ENCODE data around the gene PTPRJ.
"Not testable (repeated sequence)": the region's sequence is repeated elsewhere in the genome, so short reads cannot be mapped to it uniquely, and the experiment has no call there.

PTPRJ gene

DNA sequence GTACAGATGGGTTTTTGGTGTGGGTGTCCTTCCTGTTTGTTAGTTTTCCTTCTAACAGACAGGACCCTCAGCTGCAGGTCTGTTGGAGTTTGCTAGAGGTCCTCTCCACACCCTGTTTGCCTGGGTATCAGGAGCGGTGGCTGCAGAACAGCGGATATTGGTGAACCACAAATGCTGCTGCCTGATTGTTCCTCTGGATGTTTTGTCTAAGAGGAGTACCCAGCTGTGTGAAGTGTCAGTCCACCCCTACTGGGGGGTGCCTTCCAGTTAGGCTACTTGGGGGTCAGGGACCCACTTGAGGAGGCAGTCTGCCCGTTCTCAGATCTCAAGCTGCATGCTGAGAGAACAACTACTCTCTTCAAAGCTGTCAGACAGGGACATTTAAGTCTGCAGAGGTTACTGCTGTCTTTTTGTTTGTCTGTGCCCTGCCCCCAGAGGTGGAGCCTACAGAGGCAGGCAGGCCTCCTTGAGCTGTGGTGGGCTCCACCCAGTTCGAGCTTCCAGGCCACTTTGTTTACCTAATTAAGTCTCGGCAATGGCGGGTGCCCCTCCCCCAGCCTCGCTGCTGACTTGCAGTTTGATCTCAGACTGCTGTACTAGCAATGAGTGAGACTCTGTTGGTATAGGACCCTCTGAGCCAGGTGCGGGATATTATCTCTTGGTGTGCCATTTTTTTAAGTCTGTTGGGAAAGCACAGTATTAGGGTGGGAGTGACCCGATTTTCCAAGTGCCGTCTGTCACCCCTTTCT, 210.7 kb downstream of the PTPRJ start:
- not testable (repeated sequence) for DNase-seq (ENCODE audit: extremely low read depth in 1 of 2, low read depth in 1 of 2)

DNA sequence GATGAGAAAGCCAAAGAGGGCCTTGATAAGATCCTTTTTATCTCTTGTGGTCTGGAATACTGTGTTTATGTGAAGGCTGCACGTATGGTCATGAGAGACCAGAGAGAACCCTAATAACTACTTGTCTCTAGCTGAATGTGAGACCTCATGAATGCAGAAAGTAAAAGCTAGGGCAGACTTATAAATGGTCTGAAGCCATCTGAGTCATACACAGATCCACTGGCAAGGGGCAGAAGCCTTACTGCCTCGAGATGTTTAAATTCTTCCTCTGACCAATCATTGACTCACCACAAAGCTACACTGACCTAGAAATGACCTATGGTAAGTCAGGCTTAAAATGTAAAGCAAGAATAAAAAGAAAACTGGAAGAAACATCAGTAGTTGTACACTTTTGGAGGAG, 213.5 kb downstream of the PTPRJ start:
- no peak for DNase-seq (ENCODE audit: extremely low read depth in 1 of 2, low read depth in 1 of 2)

DNA sequence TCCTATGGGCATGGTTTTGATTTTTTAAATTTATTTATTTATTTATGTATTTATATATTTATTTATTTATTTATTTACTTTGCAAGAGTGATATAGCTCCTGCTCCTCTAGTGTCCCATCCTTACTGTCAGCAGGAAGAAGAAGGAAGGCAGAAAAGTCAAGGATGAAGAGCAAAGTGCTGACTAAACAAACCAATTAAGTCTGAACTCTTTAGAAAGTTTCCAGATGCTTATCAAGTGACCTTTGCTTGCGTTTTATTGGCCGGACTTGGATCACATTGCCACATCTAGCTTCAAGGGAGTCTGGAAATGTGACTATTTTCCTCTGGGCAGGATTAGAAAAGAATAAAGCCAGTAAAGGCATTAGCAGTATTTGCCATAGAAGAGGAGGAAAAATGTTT, 227.5 kb downstream of the PTPRJ start:
- no peak for DNase-seq (ENCODE audit: extremely low read depth in 1 of 2, low read depth in 1 of 2)

DNA sequence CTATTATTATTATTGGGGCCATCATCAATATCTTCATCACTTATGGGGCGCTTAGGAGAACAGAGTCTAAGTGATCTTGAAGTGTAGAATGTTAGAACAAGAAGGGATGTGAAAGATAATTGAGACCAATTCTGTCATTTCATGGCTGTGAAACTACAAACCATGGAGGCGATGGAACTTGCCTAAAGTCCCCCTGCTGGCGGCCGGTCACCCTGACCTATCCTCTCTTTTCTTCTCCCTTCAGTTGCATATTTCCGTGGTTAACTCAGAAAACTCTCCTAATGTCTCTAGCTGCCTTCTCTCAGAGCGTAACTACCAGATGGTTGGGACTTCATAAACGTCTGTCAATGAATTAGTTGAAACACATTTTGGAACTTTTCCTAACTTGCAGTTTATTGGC, 229.7 kb downstream of the PTPRJ start:
- no peak for DNase-seq (ENCODE audit: extremely low read depth in 1 of 2, low read depth in 1 of 2)

DNA sequence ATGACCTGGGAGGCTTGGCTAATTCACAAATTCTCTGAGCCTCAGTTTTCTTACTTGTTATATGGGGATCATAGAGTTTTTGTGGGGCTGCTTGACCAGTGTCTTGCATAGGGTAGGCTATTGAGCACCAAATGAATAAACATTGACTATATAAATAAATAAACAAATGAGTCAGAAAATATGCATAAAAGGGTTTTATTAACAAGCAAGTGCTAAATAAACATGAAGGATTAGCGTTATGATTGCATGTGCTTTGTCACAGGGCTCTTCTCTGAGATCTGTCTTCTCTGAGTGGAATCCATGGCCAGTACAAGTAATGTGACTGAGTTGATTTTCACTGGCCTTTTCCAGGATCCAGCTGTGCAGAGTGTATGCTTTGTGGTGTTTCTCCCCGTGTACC, 236.2 kb downstream of the PTPRJ start, which contains the start of gene OR4B1:
Gene OR4B1 (plus strand): TSS at position 301 of the 400 bp plus-strand sequence. CDS start 0 bp downstream, at position 301.
- DNase-seq (ENCODE audit: extremely low read depth in 1 of 2, low read depth in 1 of 2): no peak

Measured in stimulated activated CD8-positive, alpha-beta memory T cell treated with anti-CD3 and anti-CD28 coated beads, Interleukin-7, amount 100 ng/mL, for 48 hours (primary cell).